ENCODE measurements around the gene MAL.

- TF ChIP-seq CTCF (conservative IDR thresholded peaks at IDR 0.05; ENCODE audit: low read depth, low read length) (no peak), RFX5 (IDR thresholded peaks at IDR 0.05; ENCODE audit: low read depth, low read length) (no peak), NFE2L2 (IDR thresholded peaks at IDR 0.05; ENCODE audit: low read depth, low read length) (no peak), SMC3 (IDR thresholded peaks at IDR 0.05; ENCODE audit: low read depth, low read length) (no peak), RAD21 (IDR thresholded peaks at IDR 0.05; ENCODE audit: low read length) (no peak), USF2 (IDR thresholded peaks at IDR 0.05; ENCODE audit: low read depth, low read length) (no peak), POLR2A (IDR thresholded peaks at IDR 0.05; ENCODE audit: low read depth, low read length) (no peak)
Observed at GRCh38 chr2:95059656-95060370, 34.3 kb downstream of the MAL start.

Measured in IMR-90 (cell line).